Endothelial cell (in vitro differentiated cells): Measurements from ENCODE around the gene MACROD2. TPM values are rescaled to one million over a fixed set of nuclear protein-coding genes. Genes with fewer than 3 reads are reported as not detected.

Experiments used
- DNase-seq: peaks from one replicate; pipeline ENCODE4 v3.0.0; 2021; ENCODE audit warnings: low spot score
- H3K27ac Mint-ChIP-seq: one replicate; pipeline ENCODE4 v1.8.0; 2021; ENCODE audit warnings: mixed read lengths, inconsistent platforms; ENCODE audit not compliant: unreplicated experiment
- H3K27me3 Mint-ChIP-seq: one replicate; pipeline ENCODE4 v1.8.0; 2021; ENCODE audit warnings: mild to moderate bottlenecking, moderate library complexity, mixed read lengths, inconsistent platforms; ENCODE audit not compliant: unreplicated experiment
- H3K36me3 Mint-ChIP-seq: one replicate; pipeline ENCODE4 v1.8.0; 2021; ENCODE audit warnings: mild to moderate bottlenecking, low read depth, mixed read lengths, inconsistent platforms; ENCODE audit not compliant: unreplicated experiment
- H3K4me1 Mint-ChIP-seq: one replicate; pipeline ENCODE4 v1.8.0; 2021; ENCODE audit warnings: mild to moderate bottlenecking, mixed read lengths, inconsistent platforms; ENCODE audit not compliant: unreplicated experiment
- H3K4me3 Mint-ChIP-seq: one replicate; pipeline ENCODE4 v1.8.0; 2021; ENCODE audit warnings: mild to moderate bottlenecking, mixed read lengths, inconsistent platforms; ENCODE audit not compliant: unreplicated experiment
- H3K9me3 Mint-ChIP-seq: one replicate; pipeline ENCODE4 v1.8.0; 2021; ENCODE audit warnings: mixed read lengths, inconsistent platforms; ENCODE audit not compliant: unreplicated experiment
- CTCF ChIP-seq: fragments of 200-600 bp; sonication (generic); IDR thresholded peaks from one replicate; pipeline ENCODE4 v1.5.0; 2021; ENCODE audit warnings: antibody characterized with exemption; ENCODE audit not compliant: unreplicated experiment
- total RNA-seq: library from RNA; stranded (reverse); fragmentation: NEBNext Ultra II Directional; extraction: Animal tissue kit (Norgen Biotek cat#: 25700); gene quantifications from one replicate; pipeline ENCODE4 v1.2.1, GENCODE V29; 2021; ENCODE audit not compliant: unreplicated experiment

The MACROD2 gene
- total RNA-seq, 1 donor from 2014 or later, result 6.4 TPM

- Mint-ChIP-seq H3K9me3 (no peaks in the 10 kb centered on the region), H3K36me3 (no peaks in the 10 kb centered on the region), H3K27me3 (no peaks in the 10 kb centered on the region), H3K27ac (no peak overlapping the region), H3K4me1 (peaks cover 19% of the 10 kb centered on the region), H3K4me3 (no peak overlapping the region)
- no peak for DNase-seq
- no peak for TF ChIP-seq CTCF
Observed at GRCh38 chr20:14948416-14948815, 953.1 kb downstream of the MACROD2 start.

GRCh38 chr20:14950633-14951032 lies 955.3 kb downstream of the MACROD2 start:
- no peak for DNase-seq
- H3K36me3 Mint-ChIP-seq, result no peaks in the 10 kb centered on the region
- peaks cover 16% of the 10 kb centered on the region for H3K4me1 Mint-ChIP-seq
- no peak for TF ChIP-seq CTCF
- H3K27ac Mint-ChIP-seq, result no peak overlapping the region
- no peaks in the 10 kb centered on the region for H3K27me3 Mint-ChIP-seq
- no peaks in the 10 kb centered on the region for H3K9me3 Mint-ChIP-seq
- H3K4me3 Mint-ChIP-seq, result no peak overlapping the region

- no peak overlapping the region for H3K4me3 Mint-ChIP-seq
- TF ChIP-seq CTCF, result no peak
- no peak overlapping the region for H3K27ac Mint-ChIP-seq
- peaks cover 16% of the 10 kb centered on the region for H3K4me1 Mint-ChIP-seq
- DNase-seq, result no peak
- no peaks in the 10 kb centered on the region for H3K36me3 Mint-ChIP-seq
- H3K9me3 Mint-ChIP-seq, result no peaks in the 10 kb centered on the region
- H3K27me3 Mint-ChIP-seq, result no peaks in the 10 kb centered on the region
Observed at GRCh38 chr20:14951105-14951504, 955.8 kb downstream of the MACROD2 start.

GRCh38 chr20:14951707-14952418 lies 956.5 kb downstream of the MACROD2 start:
- no peaks in the 10 kb centered on the region for H3K36me3 Mint-ChIP-seq
- H3K4me1 Mint-ChIP-seq, result peaks cover 16% of the 10 kb centered on the region
- no peak for DNase-seq
- H3K4me3 Mint-ChIP-seq, result no peak overlapping the region
- H3K27me3 Mint-ChIP-seq, result no peaks in the 10 kb centered on the region
- no peak for TF ChIP-seq CTCF
- no peaks in the 10 kb centered on the region for H3K9me3 Mint-ChIP-seq
- H3K27ac Mint-ChIP-seq, result no peak overlapping the region

GRCh38 chr20:14953736-14954135 lies 958.4 kb downstream of the MACROD2 start:
- H3K27me3 Mint-ChIP-seq, result no peaks in the 10 kb centered on the region
- no peaks in the 10 kb centered on the region for H3K9me3 Mint-ChIP-seq
- H3K27ac Mint-ChIP-seq, result no peak overlapping the region
- H3K4me3 Mint-ChIP-seq, result no peak overlapping the region
- no peak for TF ChIP-seq CTCF
- no peak for DNase-seq
- no peaks in the 10 kb centered on the region for H3K36me3 Mint-ChIP-seq
- H3K4me1 Mint-ChIP-seq, result peaks cover 7% of the 10 kb centered on the region
